ENCODE data around the gene TSPAN5.

DNA sequence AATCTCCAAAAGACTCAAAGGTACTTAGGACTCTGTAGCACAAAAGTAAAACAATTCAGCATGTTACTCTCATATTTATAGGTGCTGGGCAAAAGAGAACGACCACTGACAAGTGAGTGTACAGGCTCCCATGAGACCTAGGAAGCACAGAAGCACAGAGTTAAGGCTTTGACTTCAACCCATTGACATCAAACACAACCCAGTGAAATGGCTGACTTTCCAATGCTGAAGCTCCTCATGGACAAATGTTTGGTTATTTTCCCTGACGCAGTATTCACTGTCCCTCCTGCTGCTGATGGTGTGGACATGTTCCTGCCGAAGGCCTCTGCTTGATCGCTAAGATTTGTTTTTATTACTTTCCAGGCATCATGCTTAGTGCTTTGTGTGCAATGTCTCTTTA lies 148.7 kb downstream of the TSPAN5 start:
- TF ChIP-seq, protein P1, sequence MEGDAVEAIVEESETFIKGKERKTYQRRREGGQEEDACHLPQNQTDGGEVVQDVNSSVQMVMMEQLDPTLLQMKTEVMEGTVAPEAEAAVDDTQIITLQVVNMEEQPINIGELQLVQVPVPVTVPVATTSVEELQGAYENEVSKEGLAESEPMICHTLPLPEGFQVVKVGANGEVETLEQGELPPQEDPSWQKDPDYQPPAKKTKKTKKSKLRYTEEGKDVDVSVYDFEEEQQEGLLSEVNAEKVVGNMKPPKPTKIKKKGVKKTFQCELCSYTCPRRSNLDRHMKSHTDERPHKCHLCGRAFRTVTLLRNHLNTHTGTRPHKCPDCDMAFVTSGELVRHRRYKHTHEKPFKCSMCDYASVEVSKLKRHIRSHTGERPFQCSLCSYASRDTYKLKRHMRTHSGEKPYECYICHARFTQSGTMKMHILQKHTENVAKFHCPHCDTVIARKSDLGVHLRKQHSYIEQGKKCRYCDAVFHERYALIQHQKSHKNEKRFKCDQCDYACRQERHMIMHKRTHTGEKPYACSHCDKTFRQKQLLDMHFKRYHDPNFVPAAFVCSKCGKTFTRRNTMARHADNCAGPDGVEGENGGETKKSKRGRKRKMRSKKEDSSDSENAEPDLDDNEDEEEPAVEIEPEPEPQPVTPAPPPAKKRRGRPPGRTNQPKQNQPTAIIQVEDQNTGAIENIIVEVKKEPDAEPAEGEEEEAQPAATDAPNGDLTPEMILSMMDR (conservative IDR thresholded peaks at IDR 0.05), result no peak
- no peak for TF ChIP-seq EZH2 (IDR thresholded peaks at IDR 0.05; ENCODE audit: low read depth)
